NOMO-1 treated with dmso at 0.1 percent for 144 hours (cell line): Measurements from ENCODE around the gene GTF2H3.

ENCODE experiments used
- DNase-seq: peaks from one replicate; lab custom pipeline; 2025; ENCODE audit not compliant: unreplicated experiment; lab: John Stamatoyannopoulos, UW

GTF2H3 gene

GRCh38 chr12:123645380-123645779, 11.8 kb downstream of the GTF2H3 start:
- DNase-seq, result no peak

DNA sequence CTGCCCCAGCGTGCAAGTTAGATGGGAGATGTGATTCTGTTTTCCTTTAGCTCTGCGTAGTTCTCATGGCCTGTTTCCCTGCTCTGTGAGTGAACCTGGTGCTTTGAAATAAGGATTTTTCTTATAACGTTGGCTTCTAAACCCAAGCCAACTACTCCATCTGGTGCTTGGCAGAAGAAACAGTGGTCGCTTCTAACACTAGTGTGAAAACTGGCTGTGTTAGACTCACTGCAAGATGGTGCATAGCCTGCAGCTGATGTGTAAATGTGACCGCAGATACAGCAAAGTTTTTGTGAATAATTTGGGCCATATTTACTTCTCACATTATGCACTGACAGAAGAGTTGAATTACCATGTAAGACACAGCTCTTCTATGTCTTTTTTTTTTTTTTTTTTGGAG, 12.2 kb downstream of the GTF2H3 start:
- no peak for DNase-seq

DNA sequence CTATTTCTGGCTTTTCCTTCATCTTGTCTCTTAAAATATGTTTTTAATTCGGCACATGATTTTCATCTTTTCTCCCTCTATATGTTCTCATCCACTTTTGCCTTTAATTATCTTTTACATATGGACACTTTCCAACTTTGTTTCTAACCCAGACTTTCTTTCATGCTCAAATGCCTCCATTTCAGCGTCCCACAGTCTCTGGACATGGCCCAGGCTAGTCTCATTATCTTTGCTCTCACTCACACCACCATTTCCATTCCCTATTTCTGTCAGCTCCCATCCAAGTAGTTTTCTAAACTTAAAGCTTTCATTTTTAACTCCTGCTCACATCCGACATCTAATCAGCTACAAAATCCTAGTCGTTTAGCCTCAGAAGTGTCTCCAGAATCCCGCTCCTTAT, 14.8 kb downstream of the GTF2H3 start:
- no peak for DNase-seq

DNA sequence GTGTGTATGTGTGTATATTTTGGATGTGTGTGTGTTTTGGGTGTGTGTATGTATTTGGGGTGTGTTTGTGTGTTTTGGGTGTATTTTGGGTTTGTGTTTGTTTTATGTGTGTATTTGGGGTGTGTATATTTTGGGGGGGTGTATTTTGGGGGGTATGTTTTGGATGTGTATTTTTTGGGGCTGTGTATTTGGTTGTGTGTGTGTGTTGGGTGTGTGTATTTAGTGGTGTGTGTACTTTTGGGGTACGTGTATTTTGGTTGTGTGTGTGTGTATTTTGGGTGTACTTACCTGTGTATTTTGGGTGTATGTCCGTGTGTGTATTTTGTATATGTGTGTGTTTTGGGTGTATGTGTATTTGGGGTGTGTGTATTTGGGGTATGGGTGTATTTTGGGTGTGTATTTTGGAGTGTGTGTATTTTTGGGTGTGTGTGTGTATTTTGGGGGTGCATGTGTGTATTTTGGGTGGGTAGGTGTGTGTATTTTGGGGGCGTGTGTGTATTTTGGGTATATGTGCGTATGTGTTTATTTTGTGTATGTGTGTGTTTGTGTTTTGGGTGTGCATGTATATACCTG, 20.6 kb downstream of the GTF2H3 start:
- no peak for DNase-seq

- DNase-seq, result no peak
Observed at GRCh38 chr12:123655420-123655819, 21.8 kb downstream of the GTF2H3 start.

- DNase-seq, result no peak
Observed at GRCh38 chr12:123656392-123656791, 22.8 kb downstream of the GTF2H3 start.

- no peak for DNase-seq
Observed at GRCh38 chr12:123657211-123657610, 23.6 kb downstream of the GTF2H3 start.

- no peak for DNase-seq
Observed at GRCh38 chr12:123659996-123660727, 26.5 kb downstream of the GTF2H3 start.

DNA sequence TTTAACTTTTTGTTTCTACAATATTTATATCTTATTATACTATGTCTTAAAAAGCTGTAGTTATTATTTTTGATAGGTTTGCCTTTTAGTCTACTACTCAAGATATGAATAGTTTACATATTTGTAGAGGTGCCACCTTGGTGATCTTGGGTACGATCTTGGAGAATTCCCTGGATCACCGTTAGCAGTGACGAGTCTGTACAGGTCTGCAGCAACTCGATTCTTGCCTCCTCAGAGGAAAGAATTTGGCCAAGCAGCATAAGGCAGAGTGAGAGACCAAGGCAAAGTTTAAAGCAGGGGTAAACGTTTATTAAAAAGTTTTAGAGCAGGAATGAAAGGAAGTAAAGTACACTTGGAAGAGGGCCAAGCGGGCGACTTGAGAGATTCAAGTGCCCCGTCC, 34.1 kb downstream of the GTF2H3 start:
- DNase-seq, result no peak

DNA sequence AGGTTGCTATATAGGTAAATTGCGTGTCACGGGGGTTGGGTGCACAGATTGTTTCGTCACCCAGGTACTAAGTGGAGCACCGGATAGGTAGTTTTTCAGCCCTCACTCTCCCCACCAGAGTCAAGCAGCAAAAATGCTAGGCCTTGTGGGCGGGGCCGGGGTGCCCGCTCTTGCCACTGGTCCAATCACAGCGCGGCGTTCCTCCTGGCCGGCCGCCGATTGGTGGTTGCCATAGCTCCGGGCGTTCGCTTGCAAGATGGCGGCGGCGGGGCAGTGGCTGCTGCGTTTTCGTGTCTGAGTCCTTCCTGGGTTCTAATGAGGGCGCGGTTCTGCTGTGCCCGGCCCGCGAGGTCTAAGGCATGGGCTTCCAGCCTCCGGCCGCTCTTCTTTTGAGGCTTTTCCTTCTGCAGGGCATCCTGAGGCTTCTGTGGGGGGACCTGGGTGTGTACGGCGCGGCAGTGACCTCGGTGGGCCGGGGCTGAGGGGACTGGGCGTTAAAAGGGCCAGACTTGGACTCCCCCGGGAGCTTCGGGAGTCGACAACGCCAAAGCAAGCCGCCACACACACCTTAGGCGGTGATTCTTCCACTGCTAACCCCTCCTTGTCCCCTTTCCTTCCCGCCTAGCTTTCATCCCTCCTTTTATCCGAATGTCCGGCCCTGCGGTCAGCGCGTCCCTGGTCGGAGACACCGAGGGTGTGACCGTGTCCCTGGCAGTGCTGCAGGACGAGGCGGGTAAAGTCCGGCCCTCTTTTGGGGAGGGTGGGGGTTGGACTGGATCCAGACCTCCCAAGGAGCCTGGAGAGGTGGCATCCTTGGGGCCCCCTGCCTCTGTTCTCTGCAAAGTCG, 37.5 kb downstream of the GTF2H3 start, which contains the start of gene TCTN2:
Gene TCTN2, plus strand, starts transcription at position 232 of the 847 bp plus-strand sequence. Its CDS starts 128 bp downstream, at position 360.
- peak; percentile 76 for DNase-seq

- DNase-seq, result no peak
Observed at GRCh38 chr12:123671876-123672275, 38.2 kb downstream of the GTF2H3 start.

GRCh38 chr12:123675436-123675835, 41.8 kb downstream of the GTF2H3 start:
- DNase-seq, result no peak

DNA sequence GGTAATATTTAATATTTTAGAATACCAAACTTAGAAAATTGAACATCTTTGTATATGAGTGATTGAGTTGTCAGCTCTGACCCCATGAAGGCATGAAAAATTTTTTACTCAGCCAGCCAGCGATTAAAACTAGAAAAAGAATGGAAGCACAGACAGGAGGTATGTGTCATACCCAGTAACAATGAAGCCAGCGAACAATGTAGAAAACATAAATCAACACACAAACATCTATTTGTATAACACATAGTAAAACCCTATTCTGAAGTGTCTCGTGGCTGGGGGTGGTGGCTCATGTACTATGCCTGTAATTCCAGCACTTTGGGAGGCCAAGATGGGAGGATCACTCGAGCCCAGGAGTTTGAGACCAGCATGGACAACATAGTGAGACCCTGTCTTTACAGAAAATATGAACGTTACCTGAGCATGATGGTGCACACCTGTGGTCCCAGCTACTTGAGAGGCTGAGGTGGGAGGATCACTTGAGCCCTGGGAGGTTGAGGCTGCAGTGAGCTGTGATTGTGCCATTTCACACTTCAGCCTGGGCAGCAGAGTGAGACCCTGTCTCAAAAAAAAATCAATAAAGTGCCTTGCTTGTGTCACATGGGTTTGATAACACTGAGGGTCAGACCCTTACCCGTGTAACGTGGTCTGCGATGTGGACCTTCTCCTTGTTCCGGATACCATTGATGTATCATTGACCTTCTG, 43.1 kb downstream of the GTF2H3 start:
- no peak for DNase-seq

DNA sequence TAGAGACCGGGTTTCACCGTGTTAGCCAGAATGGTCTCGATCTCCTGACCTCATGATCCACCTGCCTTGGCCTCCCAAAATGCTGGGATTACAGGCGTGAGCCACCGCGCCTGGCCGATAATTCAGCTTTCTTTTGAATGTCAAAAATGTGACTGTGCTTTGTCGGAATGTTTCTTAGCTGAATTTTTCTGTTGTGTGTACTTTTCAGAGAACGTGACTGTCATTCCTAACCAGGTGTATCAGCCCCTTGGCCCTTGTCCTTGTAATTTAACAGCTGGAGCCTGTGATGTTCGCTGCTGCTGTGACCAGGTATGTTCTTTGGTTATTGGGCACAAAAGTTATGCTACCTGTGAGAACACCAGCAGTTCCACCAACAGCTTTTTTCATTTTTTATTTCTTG, 45.4 kb downstream of the GTF2H3 start:
- DNase-seq, result no peak

DNA sequence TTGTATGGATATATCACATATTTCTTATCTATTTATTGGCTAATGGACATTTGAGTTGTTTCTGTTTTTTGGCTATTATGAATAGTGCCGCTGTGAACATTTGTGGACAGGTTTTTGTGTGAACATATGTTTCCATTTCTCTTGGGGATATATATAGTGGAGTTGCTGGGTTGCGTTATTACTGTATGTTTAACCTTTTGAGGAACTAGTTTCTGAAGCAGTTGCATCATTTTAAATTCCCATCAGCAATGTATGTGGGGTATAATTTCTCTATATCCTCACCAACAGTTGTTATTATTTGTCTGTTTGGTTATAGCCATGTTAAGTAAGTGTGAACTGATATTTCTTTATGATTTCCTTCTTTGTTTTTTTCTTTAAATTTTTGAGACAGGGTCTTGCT, 48.0 kb downstream of the GTF2H3 start:
- no peak for DNase-seq

- no peak for DNase-seq
Observed at GRCh38 chr12:123683964-123684363, 50.3 kb downstream of the GTF2H3 start.

DNA sequence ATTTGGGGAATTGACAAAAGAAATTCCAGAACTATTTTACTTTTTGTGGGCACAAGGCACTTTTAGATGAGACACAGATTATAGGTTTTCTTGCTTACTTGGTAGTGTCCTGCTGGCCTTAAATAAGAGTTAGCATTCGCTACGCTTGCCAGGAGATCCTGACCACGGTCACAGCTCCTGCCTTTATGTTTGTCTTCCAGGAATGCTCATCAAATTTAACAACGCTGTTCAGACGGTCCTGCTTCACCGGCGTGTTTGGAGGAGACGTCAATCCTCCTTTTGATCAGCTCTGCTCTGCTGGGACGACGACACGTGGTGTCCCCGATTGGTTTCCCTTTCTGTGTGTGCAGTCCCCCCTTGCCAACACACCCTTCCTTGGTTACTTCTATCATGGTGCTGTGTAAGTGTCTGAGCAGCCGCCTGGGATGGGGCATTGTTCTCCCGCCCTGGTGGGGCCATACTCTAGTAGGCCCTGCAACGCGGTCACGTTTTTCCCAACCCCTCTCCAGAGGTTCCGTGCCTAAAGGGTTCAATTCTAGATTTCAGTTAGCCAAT, 53.1 kb downstream of the GTF2H3 start:
- DNase-seq, result no peak

DNA sequence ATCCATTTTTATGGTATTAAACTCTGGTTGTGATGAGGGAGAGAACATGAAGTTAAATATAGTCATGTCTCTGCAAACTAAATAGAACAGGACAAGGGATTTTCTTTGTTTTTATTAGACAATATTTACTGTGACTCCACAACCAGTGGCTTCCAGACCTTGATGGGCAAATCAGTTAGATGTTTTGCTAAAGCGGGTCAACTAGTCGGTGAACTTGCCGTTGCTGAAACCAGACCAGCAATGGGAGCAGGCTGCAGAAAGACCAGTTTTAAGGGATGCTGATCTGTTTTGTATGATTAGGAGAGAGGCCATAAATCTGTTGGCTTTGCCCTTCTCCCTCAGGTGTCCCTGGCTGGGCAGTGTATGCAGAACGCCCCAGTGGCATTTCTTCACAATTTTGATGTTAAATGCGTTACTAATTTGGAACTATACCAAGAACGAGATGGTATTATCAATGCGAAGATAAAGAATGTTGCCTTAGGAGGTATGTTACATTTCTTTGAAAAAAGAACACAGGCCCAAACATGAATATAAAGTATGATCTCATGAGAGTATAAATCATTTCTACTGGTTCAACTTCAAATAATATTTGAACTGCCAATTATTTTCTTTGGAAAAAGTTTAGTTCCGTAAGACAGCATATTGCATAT, 56.7 kb downstream of the GTF2H3 start:
- no peak for DNase-seq

DNA sequence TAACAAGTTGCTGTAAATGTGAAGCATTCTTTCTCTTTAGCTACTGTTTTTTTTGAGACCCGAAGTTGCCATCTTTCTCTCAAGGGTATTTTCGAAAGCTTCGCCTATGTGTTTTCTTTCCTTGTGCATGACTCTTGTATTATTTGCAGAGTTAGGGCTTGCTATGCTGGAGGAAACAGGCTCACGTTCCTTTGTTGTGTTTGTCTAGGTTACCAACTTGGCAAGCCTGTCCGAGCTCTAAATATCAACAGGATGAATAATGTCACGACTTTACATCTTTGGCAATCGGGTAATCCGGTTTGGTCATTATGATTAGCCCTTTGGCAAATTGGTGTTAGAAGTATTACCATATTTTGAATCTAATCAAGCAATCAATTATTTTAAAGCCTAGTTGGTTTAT, 62.6 kb downstream of the GTF2H3 start:
- DNase-seq, result no peak

- DNase-seq, result no peak
Observed at GRCh38 chr12:123696646-123697045, 63.0 kb downstream of the GTF2H3 start.

GRCh38 chr12:123705935-123706334, 72.3 kb downstream of the GTF2H3 start:
- no peak for DNase-seq
